Hepatocyte (in vitro differentiated cells): ENCODE results near the gene DNAJC24.

ENCODE experiments used
- CTCF ChIP-seq: fragments of 200-600 bp; sonication (generic); IDR thresholded peaks from 2 replicates; pipeline ENCODE4 v1.5.1; 2016; ENCODE audit warnings: antibody characterized with exemption, mild to moderate bottlenecking; ENCODE audit not compliant: poor library complexity
- EZH2 ChIP-seq: fragments of 200-600 bp; sonication (generic); IDR thresholded peaks from 2 replicates; pipeline ENCODE4 v1.6.1; 2016; ENCODE audit warnings: antibody characterized with exemption, mild to moderate bottlenecking, borderline replicate concordance
- EZH2phosphoT487 ChIP-seq: fragments of 200-600 bp; sonication (generic); IDR thresholded peaks from one replicate; pipeline ENCODE4 v1.6.1; 2018; ENCODE audit warnings: antibody characterized with exemption, mild to moderate bottlenecking, low read depth, moderate library complexity; ENCODE audit not compliant: unreplicated experiment, severe bottlenecking

DNA sequence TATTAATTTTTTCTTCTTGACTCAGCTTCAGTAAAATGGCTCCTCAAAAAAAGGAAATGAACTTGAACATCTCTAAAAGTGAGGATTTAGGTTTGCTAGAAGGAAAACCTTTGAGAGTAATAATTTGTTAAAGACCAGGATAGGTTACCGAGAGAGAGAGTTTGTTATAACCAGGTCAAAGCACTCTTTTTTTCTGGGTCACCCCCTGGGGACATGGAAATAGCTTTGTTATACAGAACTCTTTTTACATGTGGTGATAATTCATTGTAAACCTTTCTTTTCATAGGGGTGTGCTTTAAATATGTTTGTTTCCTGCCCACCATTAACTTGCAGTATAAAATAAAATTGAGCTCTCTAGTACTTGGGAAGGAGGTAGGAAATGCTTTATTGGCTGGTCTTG lies 47.7 kb downstream of the DNAJC24 start:
- TF ChIP-seq CTCF (no peak), EZH2 (no peak), EZH2phosphoT487 (no peak)
